Measurements from ENCODE around the gene KRT86. TPM values are rescaled to one million over a fixed set of nuclear protein-coding genes. Genes with fewer than 3 reads are reported as not detected.

Gene KRT86
- total RNA-seq, 1 donor from 2014 or later, result 0.96 TPM

GRCh38 chr12:52252728-52253343 lies 21.6 kb upstream of the KRT86 start:
- H3K9me3 ChIP-seq, result no peaks in the 10 kb centered on the region
- H3K4me1 ChIP-seq, result peaks cover 4 to 25% of the 10 kb centered on the region in 2 donors
- no peaks in the 10 kb centered on the region for H3K27me3 ChIP-seq
- no peak overlapping the region for H3K27ac ChIP-seq
- no peak for TF ChIP-seq CTCF (IDR thresholded peaks at IDR 0.05)
- no peaks in the 10 kb centered on the region for H3K36me3 ChIP-seq
- no peak overlapping the region for H3K4me3 ChIP-seq
- DNase-seq (ENCODE audit: low spot score in 2 of 2), result no peak
- intact Hi-C loops (cut with DNase I), result no loop called here

- H3K4me3 ChIP-seq, result no peak overlapping the region
- peaks cover 7 to 20% of the 10 kb centered on the region in 2 donors for H3K4me1 ChIP-seq
- no peak for TF ChIP-seq CTCF (IDR thresholded peaks at IDR 0.05)
- H3K27ac ChIP-seq, result no peak overlapping the region
- no peak for DNase-seq (ENCODE audit: low spot score in 2 of 2)
- H3K9me3 ChIP-seq, result no peaks in the 10 kb centered on the region
- intact Hi-C loops (cut with DNase I), result no loop called here
- H3K36me3 ChIP-seq, result no peaks in the 10 kb centered on the region
- H3K27me3 ChIP-seq, result no peaks in the 10 kb centered on the region
These were observed 20.9 kb upstream of the KRT86 start for GRCh38 chr12:52253391-52254179.

GRCh38 chr12:52254180-52254964 lies 20.1 kb upstream of the KRT86 start:
- Histone ChIP-seq H3K4me3 (no peak overlapping the region), H3K27me3 (no peaks in the 10 kb centered on the region), H3K27ac (no peak overlapping the region), H3K9me3 (no peaks in the 10 kb centered on the region), H3K4me1 (peaks cover 5 to 14% of the 10 kb centered on the region in 2 donors), H3K36me3 (no peaks in the 10 kb centered on the region)
- no peak for TF ChIP-seq CTCF (IDR thresholded peaks at IDR 0.05)
- intact Hi-C loops (cut with DNase I), result no loop called here
- DNase-seq (ENCODE audit: low spot score in 2 of 2), result no peak

GRCh38 chr12:52254965-52255751 lies 19.3 kb upstream of the KRT86 start:
- intact Hi-C loops (cut with DNase I), result no loop called here
- no peak for DNase-seq (ENCODE audit: low spot score in 2 of 2)
- no peaks in the 10 kb centered on the region for H3K27me3 ChIP-seq

More at GRCh38 chr12:52254965-52255751, 19.3 kb upstream of the KRT86 start:
- Histone ChIP-seq H3K4me1 (peaks cover 5 to 6% of the 10 kb centered on the region in 2 donors), H3K4me3 (no peak overlapping the region), H3K9me3 (no peaks in the 10 kb centered on the region), H3K36me3 (no peaks in the 10 kb centered on the region), H3K27ac (no peak overlapping the region)
- no peak for TF ChIP-seq CTCF (IDR thresholded peaks at IDR 0.05)
